Activated B cell treated with CpG ODN at 0.5 μM for 24 hours (primary cell): ENCODE results near the gene PSEN2. TPM values are rescaled to one million over a fixed set of nuclear protein-coding genes. Genes with fewer than 3 reads are reported as not detected.
"Not testable (repeated sequence)": the region's sequence is repeated elsewhere in the genome, so short reads cannot be mapped to it uniquely, and the experiment has no call there.

ENCODE experiments used
- ATAC-seq: fragments of 200-7000 bp; cut with Tn5 transposase; one replicate; pipeline ENCODE4 v1.10.0; 2021; ENCODE audit warnings: low read depth, mild to moderate bottlenecking, moderate library complexity
- CTCF ChIA-PET: fragments of 350-600 bp; sonication (Branson Sonifier 250); formaldehyde crosslinking; loops from one replicate; lab custom pipeline; 2021; ENCODE audit warnings: antibody characterized with exemption; lab: Charles Lee
- POLR2A ChIA-PET: fragments of 350-600 bp; sonication (Branson Sonifier 250); formaldehyde crosslinking; loops from one replicate; lab custom pipeline; 2021; ENCODE audit warnings: antibody characterized with exemption; lab: Charles Lee
- DNase-seq: peaks from one replicate; pipeline ENCODE4 v3.0.0; 2022
- H3K27ac Mint-ChIP-seq: one replicate; pipeline ENCODE4 v1.8.0; 2020; ENCODE audit warnings: mixed read lengths
- H3K27me3 Mint-ChIP-seq: one replicate; pipeline ENCODE4 v1.8.0; 2021; ENCODE audit warnings: mixed read lengths
- H3K36me3 Mint-ChIP-seq: one replicate; pipeline ENCODE4 v1.8.0; 2021; ENCODE audit warnings: low read depth, mixed read lengths
- H3K4me1 Mint-ChIP-seq: one replicate; pipeline ENCODE4 v1.8.0; 2021; ENCODE audit warnings: mixed read lengths
- H3K4me3 Mint-ChIP-seq: one replicate; pipeline ENCODE4 v1.8.0; 2020; ENCODE audit warnings: mild to moderate bottlenecking, mixed read lengths
- H3K9me3 Mint-ChIP-seq: one replicate; pipeline ENCODE4 v1.8.0; 2020; ENCODE audit warnings: mixed read lengths
- intact Hi-C: fragments of 100-400 bp; cut with micrococcal nuclease; formaldehyde crosslinking; loops from one replicate; pipeline ENCODE4 v1.15.1; 2024
- total RNA-seq: library from RNA; stranded (reverse); gene quantifications from 2 replicates; pipeline ENCODE4 v1.2.3, GENCODE V29; 2022
- TF ChIP-seq, protein P1 (sequence below): fragments of 200-600 bp; IDR thresholded peaks from one replicate; pipeline ENCODE4 v1.8.0; 2022; ENCODE audit warnings: antibody characterized with exemption, mild to moderate bottlenecking

Gene PSEN2
- total RNA-seq, 1 donor from 2014 or later = 14.3 TPM

- Mint-ChIP-seq H3K4me3 (no peak overlapping the region), H3K36me3 (no peaks in the 10 kb centered on the region), H3K27me3 (no peaks in the 10 kb centered on the region), H3K4me1 (no peaks in the 10 kb centered on the region), H3K9me3 (no peaks in the 10 kb centered on the region), H3K27ac (no peak overlapping the region)
- ChIA-PET POLR2A (no interaction called here), CTCF (no interaction called here)
- TF ChIP-seq, protein P1, sequence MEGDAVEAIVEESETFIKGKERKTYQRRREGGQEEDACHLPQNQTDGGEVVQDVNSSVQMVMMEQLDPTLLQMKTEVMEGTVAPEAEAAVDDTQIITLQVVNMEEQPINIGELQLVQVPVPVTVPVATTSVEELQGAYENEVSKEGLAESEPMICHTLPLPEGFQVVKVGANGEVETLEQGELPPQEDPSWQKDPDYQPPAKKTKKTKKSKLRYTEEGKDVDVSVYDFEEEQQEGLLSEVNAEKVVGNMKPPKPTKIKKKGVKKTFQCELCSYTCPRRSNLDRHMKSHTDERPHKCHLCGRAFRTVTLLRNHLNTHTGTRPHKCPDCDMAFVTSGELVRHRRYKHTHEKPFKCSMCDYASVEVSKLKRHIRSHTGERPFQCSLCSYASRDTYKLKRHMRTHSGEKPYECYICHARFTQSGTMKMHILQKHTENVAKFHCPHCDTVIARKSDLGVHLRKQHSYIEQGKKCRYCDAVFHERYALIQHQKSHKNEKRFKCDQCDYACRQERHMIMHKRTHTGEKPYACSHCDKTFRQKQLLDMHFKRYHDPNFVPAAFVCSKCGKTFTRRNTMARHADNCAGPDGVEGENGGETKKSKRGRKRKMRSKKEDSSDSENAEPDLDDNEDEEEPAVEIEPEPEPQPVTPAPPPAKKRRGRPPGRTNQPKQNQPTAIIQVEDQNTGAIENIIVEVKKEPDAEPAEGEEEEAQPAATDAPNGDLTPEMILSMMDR = no peak
- intact Hi-C loops = no loop called here
- ATAC-seq (no peak), DNase-seq (no peak)
Observed at GRCh38 chr1:226920446-226920894, 50.1 kb downstream of the PSEN2 start.

GRCh38 chr1:226921504-226921903 lies 51.1 kb downstream of the PSEN2 start:
- Mint-ChIP-seq H3K4me3 (no peak overlapping the region), H3K36me3 (no peaks in the 10 kb centered on the region), H3K27ac (no peak overlapping the region), H3K9me3 (no peaks in the 10 kb centered on the region), H3K27me3 (no peaks in the 10 kb centered on the region), H3K4me1 (no peaks in the 10 kb centered on the region)
- ChIA-PET POLR2A (no interaction called here), CTCF (no interaction called here)
- no peak for ATAC-seq
- intact Hi-C loops = no loop called here
- TF ChIP-seq, protein P1 = no peak
- DNase-seq = no peak

DNA sequence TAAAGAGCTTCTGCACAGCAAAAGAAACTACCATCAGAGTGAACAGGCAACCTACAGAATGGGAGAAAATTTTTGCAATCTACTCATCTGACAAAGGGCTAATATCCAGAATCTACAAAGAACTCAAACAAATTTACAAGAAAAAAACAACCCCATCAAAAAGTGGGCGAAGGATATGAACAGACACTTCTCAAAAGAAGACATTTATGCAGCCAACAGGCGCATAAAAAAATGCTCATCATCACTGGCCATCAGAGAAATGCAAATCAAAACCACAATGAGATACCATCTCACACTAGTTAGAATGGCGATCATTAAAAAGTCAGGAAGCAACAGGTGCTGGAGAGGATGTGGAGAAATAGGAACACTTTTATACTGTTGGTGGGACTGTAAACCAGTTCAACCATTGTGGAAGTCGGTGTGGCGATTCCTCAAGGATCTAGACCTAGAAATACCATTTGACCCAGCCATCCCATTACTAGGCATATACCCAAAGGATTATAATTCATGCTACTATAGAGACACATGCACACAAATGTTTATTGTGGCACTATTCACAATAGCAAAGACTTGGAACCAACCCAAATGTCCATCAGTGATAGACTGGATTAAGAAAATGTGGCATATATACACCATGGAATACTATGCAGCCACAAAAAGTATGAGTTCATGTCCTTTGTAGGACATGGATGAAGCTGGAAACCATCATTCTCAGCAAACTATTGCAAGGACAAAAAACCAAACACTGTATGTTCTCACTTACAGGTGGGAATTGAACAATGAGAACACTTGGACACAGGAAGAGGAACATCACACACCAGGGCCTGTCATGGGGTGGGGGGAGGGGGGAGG lies 59.1 kb downstream of the PSEN2 start:
- intact Hi-C loops, POLR2A ChIA-PET, H3K27me3 Mint-ChIP-seq, H3K36me3 Mint-ChIP-seq, H3K27ac Mint-ChIP-seq, CTCF ChIA-PET, ATAC-seq, H3K4me3 Mint-ChIP-seq, DNase-seq, H3K9me3 Mint-ChIP-seq, H3K4me1 Mint-ChIP-seq: not testable (repeated sequence)

DNA sequence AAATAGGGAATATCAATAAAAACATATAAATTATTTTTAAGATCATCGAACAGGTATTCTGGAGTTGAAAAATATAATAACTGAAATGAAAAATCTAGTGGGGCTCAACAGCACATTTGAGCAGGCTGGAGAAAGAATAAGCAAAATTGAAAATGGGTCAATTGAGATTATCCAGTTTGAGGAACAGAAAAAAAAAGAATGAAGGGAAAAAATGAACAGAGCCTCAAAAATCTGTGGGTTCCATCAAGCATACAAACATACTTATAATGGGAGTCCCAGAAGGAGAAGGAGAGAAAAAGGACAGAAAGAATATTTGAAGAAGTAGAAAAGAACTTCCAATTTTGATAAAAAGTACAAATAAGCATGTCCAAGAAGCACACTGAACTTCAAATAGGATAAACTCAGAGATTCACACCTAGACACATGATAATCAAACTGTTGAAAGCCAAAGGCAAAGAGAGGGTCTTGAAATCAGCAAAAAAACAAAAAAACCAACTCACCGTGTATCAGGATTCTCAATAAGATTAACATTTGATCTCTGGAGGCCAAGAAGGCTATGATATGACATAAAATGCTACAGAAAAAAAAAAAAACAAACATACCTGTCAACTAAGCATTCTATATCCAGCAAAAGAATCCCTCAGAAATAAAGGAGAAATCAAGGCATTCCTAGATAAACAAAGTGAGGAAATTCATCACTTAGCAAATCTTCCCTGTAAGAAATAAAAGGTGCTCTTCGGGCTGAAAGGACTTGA lies 64.2 kb downstream of the PSEN2 start:
- intact Hi-C loops = loop anchor here (5.0 kb wide), 1 partner anchor 387 kb away; the partner anchor contains the start of gene STUM

GRCh38 chr1:226937940-226938725 lies 67.7 kb downstream of the PSEN2 start:
- ChIA-PET POLR2A (interaction anchor here (0.6 to 3.2 kb wide), 12 partner anchors 34 to 1575 kb away, joined by 3 to 23 read pairs (median 6); partner anchors contain the start of genes ARF1, PARP1 and ZNF678), CTCF (interaction anchor here (1.8 kb wide), 1 partner anchor 26 kb away, joined by 9 read pairs; no protein-coding TSS in a partner anchor)
- Mint-ChIP-seq H3K27ac (peak overlapping the region; percentile 96), H3K36me3 (peaks cover 1% of the 10 kb centered on the region), H3K4me1 (peaks cover 29% of the 10 kb centered on the region), H3K9me3 (peaks cover 13% of the 10 kb centered on the region), H3K4me3 (no peak overlapping the region), H3K27me3 (no peaks in the 10 kb centered on the region)
- intact Hi-C loops = loop anchor here (2.0 to 5.0 kb wide), 2 partner anchors 109 to 391 kb away; partner anchors contain the start of gene STUM
- no peak for DNase-seq
- no peak for ATAC-seq
- TF ChIP-seq, protein P1 = no peak

More for the DNA sequence above, 64.2 kb downstream of the PSEN2 start:
- H3K27me3 Mint-ChIP-seq = no peaks in the 10 kb centered on the region
- DNase-seq (no peak), ATAC-seq (no peak)
- H3K9me3 Mint-ChIP-seq = peaks cover 13% of the 10 kb centered on the region
- TF ChIP-seq, protein P1 = no peak
- H3K36me3 Mint-ChIP-seq = peaks cover 1% of the 10 kb centered on the region
- H3K4me1 Mint-ChIP-seq = peaks cover 5% of the 10 kb centered on the region
- H3K4me3 Mint-ChIP-seq = no peak overlapping the region
- ChIA-PET CTCF (no interaction called here), POLR2A (no interaction called here)
- H3K27ac Mint-ChIP-seq = no peak overlapping the region
